HK-2 (cell line): ENCODE results near the gene CCDC60.

Experiments used
- DNase-seq: peaks from one replicate; pipeline ENCODE4 v3.0.0-alpha.2; 2018; ENCODE audit not compliant: unreplicated experiment

The CCDC60 gene

GRCh38 chr12:119446459-119446858, 111.9 kb downstream of the CCDC60 start:
- DNase-seq = no peak

- DNase-seq = no peak
Measured at GRCh38 chr12:119447126-119447525, 112.6 kb downstream of the CCDC60 start.

DNA sequence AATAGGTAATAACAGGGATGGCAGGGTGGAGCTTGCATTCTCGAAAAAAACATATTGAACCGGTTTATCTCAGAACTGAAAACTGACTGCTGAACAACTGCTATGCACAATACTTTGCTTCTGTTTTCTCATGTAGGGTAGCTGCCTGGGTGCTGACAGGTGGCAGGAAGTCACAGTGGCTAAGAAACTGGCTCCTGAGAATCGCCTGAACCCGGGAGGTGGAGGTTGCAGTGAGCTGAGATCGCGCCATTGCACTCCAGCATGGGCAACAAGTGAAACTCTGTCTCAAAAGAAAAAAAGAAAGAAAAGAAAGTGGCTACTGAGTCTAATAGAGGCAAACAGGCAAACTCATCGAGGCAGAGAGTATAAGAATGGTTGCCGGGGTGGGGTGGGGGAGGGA, 113.1 kb downstream of the CCDC60 start:
- no peak for DNase-seq

GRCh38 chr12:119448611-119449131, 114.1 kb downstream of the CCDC60 start:
- no peak for DNase-seq

GRCh38 chr12:119450771-119451170, 116.2 kb downstream of the CCDC60 start:
- DNase-seq = no peak

DNA sequence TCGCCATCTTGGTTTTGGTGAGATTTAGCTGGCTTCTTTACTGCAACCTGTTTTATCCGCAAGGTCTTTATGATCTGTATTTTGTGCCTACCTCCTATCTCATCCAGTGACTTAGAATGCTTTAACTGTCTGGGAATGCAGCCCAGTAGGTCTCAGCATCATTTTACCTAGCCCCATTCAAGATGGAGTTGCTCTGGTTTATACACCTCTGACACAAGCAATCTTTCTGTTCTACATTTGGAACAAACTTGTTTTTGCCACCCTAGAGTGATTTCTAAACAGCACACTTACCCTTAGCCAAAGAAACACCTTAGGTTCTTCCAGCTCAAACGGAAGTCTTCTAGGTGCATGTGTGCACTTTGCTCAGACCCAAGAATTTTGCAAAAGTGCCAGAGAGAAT, 122.3 kb downstream of the CCDC60 start:
- DNase-seq = no peak

DNA sequence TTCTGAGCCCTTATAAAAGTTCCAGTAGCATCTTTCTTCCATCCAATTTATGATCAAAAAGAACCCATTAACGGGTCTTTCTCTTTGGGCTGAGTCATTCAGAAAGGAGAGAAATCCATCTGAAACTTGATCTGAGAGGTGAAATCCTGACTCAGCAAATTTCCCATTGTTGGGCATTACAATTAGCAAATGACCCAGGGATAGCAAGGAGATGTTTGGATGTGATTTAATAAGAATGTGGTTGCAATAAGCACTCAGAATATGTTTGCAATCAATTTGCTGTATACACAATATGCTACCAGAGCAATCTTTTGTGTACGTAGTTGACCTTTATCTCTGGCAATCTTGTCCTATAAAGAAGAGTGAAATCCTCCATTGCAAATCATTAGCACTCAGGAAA, 122.7 kb downstream of the CCDC60 start:
- DNase-seq = no peak

DNA sequence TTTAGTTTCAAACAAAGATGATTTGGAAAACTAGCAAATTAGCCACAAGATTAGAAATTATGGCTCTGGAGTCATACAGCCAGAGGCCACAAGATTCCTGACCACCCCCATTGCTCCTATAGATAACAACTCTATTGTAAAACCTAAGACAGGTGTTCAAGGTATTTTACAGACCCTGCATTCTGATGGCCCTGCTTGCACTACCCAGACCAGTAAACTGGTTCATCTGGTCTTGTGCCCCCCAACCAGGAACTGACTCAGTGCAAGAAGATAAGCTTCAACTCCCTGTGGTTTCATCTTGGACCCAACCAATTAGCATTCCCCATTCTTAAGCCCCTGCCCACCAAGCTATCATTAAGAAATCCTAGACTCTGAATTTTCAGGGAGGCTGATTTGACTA, 125.0 kb downstream of the CCDC60 start:
- no peak for DNase-seq

GRCh38 chr12:119460876-119461275, 126.3 kb downstream of the CCDC60 start:
- no peak for DNase-seq

- no peak for DNase-seq
Measured at GRCh38 chr12:119461636-119462214, 127.2 kb downstream of the CCDC60 start.

GRCh38 chr12:119463211-119463926, 128.8 kb downstream of the CCDC60 start:
- DNase-seq = no peak

- DNase-seq = no peak
Measured at GRCh38 chr12:119468296-119468695, 133.8 kb downstream of the CCDC60 start.

- DNase-seq = no peak
Measured at GRCh38 chr12:119475650-119476049, 141.1 kb downstream of the CCDC60 start.

DNA sequence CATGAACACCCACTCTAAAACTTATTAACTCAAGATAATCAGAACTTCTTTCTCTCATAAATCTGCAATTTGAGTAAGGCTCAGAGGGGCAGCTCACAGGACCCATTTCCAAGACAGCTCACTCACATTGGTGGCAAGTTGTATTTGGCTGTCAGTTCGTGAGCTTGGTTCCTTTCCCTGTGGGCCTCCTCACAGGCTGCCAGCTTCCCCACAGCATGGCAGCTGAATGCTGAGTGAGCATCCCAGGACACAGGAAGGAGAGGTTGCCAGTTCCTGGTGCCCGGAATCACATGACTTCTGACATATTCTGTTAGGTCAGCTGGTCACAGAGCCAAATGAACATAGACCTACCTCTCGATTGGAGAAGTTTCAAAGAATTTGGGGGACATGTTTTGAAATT, 142.4 kb downstream of the CCDC60 start:
- no peak for DNase-seq

DNA sequence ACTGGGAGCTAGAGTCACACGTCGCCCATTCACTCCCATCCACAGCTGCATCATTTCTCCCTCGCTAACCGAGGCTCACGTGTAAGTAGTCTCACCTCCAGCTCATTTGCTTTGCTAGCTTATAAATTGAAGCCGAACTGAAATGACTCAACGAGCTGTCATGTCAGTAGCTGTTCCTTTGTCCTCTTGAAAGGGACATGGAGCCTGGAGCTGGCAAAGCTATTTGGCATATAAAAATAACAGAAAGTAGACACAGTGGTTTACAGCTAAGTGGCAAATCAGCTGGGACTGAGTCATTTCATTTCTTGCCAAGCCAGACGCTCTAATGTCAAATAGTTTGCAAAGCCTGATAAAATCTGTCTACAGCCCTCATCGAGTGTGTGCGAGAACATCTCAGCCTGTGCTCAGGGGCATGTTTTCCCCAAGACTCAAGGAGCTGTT, 144.6 kb downstream of the CCDC60 start:
- DNase-seq = no peak

GRCh38 chr12:119480551-119480950, 146.0 kb downstream of the CCDC60 start:
- no peak for DNase-seq

- no peak for DNase-seq
Measured at GRCh38 chr12:119486599-119487154, 152.1 kb downstream of the CCDC60 start.

DNA sequence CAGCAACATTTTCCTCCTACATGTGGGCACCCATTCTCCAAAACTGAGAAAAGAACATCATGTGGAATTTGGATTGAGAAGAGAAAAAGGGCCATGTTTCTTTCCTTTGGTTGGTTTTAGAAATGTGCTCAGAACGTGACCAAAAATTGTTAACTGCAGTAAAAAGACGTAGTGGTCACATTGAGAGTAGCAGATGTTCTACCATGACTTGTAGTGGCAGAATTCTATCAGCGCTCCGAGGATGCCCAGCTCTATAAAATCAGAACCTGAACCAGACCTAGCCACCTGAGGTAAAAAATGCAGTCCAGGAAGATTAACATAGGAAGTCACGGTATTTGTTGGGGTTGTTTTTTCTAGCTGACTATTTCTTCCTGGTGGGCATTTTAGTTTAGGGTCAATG, 157.3 kb downstream of the CCDC60 start:
- DNase-seq = no peak

GRCh38 chr12:119500209-119500608, 165.7 kb downstream of the CCDC60 start:
- no peak for DNase-seq

GRCh38 chr12:119501052-119501451, 166.5 kb downstream of the CCDC60 start:
- DNase-seq = no peak

GRCh38 chr12:119505001-119505400, 170.5 kb downstream of the CCDC60 start:
- peak; percentile 21 for DNase-seq

DNA sequence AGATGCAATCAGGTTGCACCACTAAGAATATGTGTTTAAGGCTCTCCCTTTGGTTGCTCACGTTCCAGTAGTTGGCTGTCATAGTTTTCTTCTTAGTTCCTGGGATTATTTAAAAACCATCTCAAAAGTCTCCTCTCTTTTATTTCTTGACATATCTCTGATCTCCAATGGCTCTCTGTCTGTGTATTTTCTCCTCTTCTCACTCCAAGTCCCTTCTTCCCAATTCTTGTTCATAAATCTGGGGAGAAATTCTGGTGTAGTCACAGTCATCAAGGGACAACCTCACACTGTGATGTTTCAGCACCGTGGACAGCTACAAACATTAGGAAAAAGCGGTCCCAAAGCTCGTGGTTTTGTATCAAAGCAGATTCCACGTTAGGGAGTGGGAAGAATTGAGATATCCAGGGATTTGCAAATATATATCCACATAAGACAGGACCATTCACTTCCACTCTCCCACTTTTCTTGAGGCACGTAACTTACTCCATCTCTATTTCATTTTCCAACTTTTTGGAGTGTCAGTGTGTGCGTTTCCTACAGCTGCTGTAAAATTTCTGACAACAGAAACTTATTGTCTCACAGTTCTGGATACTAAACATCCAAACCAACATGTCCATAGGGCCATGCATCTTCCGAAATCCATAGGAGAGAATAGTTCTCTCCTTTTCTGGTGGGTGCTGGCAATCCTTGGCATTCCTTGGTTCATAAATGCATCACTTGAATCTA, 178.4 kb downstream of the CCDC60 start:
- DNase-seq = no peak
